Right lung (tissue), 5 donors: ENCODE data around the gene SLIT3. TPM values are rescaled to one million over a fixed set of nuclear protein-coding genes. Genes with fewer than 3 reads are reported as not detected.
"Not testable (repeated sequence)": the region's sequence is repeated elsewhere in the genome, so short reads cannot be mapped to it uniquely, and the experiment has no call there.

Experiments
- DNase-seq, 2 donors: peaks; one replicate each; pipeline ENCODE4 v3.0.0-alpha.2; 2013
- polyA plus RNA-seq, 5 donors: library from polyadenylated mRNA; unstranded; fragments of 120-200 nt; gene quantifications; one replicate each; pipeline versions ENCODE4 v1.2.1 to v1.2.3, GENCODE V29; 2013; ENCODE audit warnings: inconsistent platforms in 1 of 5, low replicate concordance in 1 of 5; ENCODE audit not compliant: insufficient read length in 5 of 5, insufficient read depth in 1 of 5

The SLIT3 gene
- polyA plus RNA-seq, 5 donors: 29.5 to 51.0 (median 42.9) TPM

DNA sequence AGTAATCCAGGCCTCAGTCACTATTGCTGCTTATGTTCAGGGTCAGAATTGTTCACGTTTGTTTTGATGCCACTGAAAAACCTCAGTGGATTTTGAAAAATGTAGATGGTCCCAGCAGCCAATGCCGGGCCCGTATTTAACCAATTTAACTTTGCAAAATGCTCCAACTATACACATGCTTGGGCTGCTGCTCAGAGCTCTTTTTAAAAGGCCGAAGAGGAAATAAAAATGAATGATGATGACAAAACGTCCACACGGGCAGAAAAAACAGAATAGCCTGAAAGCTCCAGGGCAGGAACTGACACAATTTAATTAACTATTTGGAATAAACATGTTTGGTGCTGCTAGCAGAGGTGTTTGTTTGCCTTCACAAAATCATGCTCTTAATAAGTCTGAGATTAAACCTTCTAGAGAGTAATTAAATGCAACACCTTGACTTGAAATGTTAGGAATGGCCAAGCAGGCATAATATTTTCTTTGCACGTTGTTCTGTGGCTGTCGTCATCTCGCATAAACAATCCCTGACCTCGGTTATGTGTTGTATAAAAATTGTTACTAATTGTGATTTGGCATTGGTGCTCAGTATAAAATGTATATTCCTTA is 152.7 kb downstream of the SLIT3 start:
- no peak for DNase-seq

DNA sequence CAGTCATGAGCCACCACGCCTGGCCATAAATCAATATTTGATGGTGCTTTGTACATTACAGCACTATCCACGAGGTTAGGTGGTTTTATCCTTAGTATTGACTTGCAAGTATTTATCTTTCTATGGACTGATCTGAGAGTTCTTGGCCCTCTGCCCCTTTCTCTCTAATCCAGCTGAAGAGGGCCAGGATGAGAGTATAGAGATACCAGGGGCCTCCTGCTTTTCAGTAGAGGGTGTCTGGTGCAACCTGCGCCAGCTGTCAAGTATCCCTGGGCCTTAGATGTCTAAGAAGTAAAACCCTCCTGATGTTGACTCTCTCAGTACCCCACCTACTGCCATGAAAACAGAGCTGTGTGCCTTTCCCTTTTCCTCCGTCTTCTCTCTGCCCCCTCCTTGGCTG is 153.4 kb downstream of the SLIT3 start:
- no peak for DNase-seq

DNA sequence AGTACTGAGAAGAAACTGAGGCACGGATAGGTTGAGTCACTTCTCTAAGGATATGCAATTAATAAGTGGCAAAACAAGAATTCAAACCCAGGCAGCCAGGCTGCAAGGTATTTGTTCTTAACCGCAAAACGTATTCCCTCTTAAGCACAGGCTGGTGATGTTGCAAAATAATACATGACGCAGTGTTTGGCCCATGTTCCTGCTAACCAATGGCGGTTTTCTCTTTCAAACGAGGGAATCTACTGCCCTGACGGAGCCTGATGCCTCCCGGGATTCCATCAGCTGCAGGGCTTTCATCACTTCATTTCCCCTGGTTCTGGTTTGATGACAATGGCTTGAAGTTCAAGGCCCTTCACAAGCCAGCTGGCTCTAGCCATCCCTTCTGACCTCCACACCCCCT is 154.8 kb downstream of the SLIT3 start:
- no peak for DNase-seq

DNA sequence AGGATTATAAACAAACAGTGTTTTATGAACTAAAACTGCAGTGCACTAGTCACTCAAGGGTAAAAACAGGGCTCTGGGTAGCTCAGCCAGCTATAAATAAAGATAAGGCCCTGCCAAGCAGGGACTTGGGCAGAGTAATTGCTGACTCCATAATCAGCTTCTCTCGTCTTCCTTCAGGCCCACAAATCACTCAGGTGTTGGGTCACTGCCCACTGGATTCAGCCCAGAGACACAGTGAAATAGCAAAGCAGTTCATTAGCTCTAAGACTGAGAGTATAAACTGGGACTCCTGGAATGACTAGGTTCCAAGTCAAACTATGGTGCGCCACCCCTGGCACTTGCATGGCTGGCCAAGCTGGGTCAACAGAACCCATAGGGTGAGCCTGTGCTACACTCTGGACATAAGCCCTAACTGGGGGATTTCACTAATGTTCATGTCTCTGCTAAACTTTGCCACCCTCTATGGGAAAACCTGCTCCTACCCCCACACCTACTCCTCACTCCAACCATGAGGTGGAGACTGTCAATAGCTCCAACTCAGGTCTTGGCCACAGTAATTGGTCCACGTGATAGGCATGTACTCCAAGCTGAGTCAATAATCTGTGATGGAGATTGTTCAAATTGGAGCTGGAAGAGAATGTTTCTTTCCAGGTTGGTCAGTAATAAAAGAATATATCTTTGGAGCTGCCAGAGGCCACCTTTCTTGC is 158.5 kb downstream of the SLIT3 start:
- DNase-seq: peak in 1 of 2 donors; percentile 20

DNA sequence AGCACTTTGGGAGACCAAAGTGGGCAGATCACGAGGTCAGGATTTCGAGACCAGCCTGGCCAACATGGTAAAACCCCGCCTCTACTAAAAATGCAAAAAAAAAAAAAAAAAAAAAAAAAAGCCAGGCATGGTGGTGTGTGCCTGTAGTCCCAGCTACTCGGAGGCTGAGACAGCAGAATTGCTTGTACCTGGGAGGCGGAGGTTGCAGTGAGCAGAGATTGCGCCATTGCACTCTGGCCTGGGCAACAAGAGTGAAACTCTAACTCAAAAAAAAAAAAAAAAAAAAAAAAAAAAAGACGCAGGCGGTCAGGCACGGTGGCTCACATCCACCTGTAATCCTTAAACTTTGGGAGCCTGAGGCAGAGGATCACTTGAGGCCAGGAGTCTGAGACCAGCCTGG is 160.7 kb downstream of the SLIT3 start:
- DNase-seq: not testable (repeated sequence)

DNA sequence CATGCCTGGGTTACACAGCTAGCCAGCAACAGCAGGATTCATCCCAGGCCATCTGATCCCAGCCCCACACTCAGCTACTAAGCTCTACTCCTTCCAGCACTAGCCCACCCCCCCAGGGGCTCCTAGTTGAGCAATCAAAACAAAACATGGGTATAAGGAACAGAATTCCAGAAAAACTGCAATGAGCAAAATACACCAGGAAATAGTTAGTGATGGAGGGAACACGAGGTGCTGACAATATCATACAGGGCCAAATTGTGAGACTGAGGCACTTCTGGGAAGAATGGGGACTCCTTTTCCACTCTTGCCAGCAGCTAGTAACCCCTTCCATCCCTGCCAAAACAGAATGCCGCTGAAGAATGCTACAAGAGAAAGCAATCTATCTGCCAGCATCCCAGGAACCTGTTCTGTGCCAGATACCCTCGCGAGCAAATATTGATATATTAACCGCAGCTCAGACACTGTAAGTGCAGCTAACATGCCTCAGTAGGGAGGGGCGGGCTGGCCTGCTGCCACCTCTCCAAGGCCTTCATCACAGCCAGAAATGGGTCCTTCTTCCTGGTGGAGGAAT is 161.4 kb downstream of the SLIT3 start:
- DNase-seq: peak; percentile 33 to 40

DNA sequence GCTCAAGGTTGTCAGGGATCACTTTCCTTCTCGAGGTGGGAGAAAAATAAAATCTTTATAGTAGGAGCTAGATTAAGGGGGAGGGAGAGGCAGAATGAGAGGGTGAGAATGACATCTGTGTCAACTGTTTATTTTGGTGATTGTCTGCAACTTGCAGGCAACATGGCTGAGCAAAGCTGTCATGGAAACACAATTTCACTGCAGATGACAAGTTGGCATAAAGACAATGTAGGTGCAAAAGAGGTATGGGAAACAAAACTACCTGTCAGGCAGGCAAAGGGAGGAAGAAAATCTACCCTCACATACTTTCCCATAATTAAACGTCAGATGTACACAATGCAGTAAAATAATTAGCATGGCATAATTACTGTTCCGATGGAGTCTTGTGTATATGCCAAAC is 167.4 kb downstream of the SLIT3 start:
- DNase-seq: no peak

DNA sequence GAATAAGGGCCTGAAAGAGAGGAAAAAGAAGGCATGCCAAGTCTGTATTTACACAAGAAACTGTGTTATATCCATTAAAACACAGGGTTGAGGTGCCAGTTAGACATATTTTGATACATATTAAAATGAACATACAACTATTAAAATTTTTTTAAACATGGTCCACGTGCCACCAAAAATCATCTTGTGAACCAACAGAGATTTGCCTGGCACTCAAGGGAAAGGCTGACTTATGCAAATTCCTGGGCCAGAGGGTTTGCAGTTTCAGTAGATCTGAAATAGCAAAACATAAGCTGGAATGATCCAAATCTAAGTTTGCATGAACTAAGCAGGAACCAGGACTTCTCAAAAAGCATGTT is 168.7 kb downstream of the SLIT3 start:
- no peak for DNase-seq

DNA sequence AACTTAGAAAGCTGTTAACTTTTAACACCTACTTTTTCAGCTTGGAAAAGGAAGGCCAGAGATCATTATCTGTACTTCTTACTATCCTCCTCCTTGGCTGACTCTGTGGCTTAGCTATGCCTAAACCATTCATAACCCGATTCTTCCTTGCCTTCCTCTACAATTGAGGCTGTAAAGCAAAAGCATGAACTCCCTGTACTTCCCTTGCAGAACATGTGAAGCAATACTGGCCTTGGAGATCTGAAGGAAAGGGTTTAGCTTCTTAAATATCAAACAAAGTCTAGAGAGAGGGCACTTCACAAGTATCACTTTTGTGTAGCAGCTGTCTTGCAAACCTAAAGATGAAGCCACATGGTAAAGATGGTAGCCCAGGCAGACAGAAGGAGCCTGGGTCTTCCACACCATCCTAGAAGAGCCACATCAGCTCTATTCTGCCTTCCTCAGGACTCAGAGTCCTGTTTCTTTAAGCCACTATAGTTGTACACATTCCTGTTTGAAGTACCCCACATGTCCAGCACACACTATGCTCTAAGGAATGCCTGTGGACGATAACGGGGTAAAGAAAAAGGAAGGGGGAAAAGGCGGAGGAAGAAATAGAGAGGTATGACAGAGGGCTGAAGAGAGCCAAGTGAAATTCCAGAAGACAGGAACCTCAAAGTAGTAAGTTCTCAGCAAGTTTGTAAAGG is 169.2 kb downstream of the SLIT3 start:
- DNase-seq: no peak

DNA sequence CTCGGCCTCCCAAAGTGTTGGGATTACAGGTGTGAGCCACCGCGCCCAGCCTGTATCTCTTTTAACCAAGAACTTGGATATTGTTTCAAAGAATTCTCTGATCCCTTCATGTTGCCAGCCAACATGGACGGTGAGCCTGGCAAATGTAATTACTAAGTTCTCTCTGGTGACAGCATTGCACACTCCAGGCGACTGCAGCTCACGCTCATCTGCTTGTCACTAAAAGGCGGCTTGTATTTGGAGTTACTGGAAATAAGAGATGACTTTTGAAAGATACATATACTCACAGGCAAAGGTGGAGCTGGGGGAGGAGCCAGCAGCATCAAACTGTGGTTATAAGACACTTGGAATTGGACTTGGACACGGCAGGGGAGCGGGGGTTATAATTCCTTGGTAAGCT is 172.3 kb downstream of the SLIT3 start:
- no peak for DNase-seq

DNA sequence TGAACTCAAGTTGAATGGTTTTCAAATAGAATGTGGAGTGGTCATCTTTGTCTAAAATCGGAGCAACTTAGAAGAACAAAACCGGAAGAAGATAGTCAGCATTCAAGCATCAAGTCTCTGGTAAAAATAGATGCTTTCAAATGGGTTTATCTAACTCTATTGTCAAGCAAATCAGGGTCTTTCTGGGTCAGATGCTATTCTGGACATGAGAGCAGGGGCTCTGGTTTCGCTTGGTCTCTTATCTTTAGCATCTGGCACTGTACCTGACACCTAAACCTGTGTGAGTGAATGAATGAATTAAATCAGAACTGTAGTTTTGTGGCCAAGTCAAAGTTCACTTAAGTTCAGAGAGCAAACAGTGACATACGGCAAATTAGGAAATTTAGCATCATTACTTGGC is 173.5 kb downstream of the SLIT3 start:
- no peak for DNase-seq

DNA sequence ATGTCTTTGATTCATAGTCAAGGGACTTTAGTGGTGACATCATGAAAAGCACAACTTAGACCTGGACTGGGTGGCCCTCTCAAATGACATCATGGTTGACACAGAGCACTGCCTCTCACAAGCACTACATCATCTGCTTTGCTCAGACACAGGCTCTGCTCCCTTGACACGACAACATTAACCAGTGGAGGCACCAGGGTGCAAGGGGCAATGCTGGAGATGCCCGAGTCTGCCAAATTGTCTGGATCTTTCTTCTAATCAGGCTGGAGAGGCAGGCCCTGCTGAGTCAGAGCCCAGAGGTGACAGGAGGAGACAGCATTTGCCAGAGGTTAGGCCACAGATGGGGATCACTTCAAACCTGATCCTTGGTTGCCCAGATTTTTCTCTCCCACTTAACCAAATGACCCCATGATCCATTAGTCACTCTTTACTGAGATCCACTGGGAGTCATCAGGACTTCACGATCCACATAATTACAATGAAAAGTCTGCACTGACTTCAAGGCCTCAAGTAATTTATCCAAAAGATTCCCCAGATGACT is 174.4 kb downstream of the SLIT3 start:
- no peak for DNase-seq

DNA sequence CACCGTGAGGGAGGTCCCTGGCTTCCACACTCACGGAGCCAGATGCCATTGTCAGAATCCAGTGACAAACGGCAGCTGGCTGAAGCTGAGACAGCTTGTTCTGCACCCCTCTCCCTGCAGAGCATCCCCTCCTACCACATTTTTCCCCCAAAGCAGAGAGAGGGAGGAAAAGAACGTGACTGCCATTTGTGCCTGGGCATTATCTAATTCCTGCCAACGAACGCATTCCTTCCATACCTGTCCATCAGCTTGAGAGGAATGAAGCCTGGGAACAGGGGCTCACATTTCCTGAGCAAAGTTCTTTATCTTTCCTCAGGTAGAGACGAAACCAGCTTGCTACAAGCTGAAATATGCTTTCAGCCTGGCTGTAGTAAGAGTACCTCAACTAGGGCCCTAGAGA is 175.4 kb downstream of the SLIT3 start:
- no peak for DNase-seq

DNA sequence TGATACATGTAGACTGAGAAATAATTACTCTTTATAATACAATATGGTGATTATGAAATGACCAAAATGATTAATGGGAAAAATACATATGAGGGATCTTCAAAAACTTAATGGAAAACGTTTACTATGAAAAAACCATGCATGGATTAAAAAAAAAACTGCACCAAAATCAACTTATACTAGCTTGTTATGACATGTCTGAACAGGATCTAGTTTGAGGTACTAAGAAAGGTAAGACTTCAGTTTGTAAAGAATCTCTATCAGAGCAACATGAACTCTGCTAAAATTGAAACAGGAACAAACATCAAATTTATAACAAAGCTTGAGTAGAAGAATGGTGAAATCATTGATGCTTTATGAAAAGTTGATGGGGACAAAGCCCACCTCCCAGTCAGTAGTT is 178.0 kb downstream of the SLIT3 start:
- no peak for DNase-seq

DNA sequence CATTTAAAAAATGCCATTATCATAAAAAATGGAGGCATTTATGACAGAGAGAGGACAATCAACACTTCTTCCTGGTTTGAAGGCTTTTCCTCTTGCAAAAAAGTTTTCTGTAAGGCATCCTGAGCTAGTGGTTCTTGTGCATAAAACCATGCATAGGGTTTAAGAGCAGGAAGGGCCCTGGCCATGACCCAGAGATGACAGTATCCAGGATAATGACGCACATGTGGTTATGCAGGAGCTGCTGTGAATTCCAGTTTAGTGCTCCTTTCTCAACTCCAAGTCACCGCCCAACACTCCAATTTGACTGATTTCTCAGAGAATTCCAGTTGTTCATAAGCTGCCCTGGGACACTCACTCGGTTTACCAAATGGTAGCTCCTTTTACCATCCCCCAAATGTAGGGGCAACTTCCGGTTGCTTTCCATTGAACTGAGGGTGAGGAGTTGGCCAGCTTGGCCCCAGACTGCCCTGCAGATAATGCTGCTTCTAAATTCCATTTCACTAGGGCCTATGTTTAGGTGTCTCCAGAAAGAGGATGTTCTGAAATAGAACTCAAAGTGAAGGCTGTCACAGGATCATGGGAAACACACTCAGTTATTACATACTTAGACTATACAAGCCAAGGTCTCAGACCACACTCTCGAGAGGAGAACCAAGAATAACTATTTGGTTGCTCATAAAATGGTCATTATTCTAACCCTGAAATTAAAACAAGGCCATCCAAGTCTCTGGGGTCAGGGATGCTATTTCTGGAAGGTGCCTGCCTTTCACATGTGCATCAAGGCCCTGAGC is 179.1 kb downstream of the SLIT3 start:
- no peak for DNase-seq

DNA sequence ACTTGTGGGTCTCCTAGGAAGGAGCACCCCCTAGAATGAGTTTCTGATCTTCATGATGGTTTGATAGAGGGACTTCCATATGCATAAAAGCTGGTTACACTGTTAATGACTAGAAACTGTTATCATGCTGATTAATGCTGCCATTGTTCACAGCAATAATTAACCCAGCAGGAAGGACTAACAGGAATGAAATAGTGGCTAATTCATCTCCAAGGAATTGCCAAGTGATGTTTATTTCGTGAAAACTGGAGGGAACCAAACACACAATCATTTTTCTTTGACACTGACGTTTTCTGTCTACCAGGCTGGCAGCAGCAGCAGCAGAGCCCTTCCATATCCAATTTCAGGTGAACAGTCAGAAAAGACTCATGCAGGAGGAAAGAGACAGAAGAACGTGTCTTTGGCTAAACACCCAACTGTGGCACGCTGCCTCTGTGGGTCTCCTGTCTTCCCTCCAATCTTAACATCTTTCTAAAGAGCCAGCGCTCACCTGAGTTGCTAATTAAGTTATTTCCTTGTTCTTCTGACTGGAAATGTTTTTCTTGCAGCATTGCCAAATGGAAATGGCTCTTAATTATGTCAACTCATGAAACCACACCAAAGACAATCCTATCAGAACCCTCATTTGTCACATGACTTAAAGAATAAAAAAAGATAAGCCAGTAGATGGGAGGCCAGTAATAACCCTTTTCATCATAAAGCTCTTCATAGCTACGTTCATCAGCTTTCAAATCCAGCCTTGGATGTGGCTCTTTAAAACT is 181.5 kb downstream of the SLIT3 start:
- no peak for DNase-seq

DNA sequence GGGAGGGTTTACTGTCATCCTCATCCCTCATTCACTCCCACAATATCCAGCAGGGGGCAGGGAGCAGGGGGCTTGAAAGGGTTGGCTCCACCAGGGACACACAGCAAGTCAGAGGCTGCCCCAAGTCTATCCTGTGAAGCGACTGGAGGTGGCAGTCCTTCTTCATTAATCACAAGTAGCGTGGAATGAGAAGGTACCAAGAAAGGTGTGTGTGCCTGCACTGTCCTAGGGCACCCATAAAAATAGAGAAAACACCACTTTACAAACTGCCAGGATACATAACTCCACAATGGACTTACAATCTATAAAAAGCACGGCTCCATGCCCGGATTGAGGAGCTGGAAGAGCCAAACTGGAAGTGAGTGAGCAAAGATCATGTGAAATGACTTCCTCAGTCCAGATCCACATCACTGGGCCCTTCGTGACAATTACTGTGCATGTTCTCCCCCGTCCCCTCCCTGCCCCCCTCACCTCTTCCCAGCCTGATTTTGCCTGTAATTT is 183.9 kb downstream of the SLIT3 start:
- no peak for DNase-seq

DNA sequence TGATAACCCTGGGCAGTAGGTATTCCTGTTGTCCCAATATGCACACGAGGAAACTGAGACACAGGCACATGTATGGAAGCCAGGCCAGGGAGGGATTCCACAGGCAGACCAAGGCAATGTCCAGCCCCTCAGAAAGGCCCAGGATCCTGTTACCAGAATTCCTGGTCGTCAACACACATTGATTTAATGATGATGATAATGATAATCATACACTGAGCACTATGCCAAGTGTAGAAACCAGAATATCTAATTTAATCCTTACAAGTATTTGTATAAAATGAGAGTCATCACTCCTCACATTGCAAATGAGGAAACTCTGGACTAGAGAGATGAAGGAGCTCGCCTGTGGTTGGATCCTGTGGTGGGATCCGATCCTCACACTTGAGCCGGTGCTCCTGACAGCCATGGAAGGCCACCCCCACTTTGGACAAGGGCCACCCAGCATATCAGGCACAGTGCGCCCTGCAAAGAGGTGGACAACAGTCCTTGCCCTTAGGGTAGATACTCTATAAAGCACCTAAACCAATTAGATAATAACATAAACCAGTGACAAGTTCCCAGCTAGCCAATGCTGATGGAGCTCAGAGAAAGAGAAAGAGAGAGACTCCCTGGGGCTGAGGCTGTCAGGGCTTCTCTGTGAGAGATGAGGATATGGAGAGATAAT is 185.3 kb downstream of the SLIT3 start:
- DNase-seq: no peak

DNA sequence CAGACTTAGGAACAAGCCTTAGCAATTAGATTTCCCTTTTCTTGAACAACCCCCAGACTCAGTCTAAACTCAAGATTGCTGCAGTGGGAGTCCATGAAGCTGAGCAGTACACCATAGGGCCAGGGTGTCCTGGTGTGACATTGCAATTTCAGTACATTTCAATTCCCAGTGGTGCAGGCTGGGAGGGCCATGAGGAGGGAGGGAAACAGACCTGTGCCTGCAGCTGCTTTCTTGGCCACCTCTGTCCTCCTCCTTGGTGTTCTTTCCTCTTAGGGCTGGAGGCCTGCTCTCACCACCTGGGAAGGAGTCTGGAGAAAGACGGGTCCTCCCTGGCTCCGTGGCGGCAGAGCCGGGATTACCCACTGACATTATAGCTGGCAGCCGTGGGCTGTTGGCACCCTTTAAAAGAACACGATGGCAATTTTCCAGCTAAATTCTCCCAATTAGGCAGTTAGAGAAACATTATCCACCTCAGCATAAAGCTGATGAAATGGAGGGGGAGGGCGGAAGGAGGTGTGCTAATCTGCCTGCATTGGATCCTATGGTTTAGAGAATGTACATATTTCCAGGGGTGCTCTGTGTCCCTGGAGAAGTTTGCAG is 186.4 kb downstream of the SLIT3 start:
- DNase-seq: no peak

DNA sequence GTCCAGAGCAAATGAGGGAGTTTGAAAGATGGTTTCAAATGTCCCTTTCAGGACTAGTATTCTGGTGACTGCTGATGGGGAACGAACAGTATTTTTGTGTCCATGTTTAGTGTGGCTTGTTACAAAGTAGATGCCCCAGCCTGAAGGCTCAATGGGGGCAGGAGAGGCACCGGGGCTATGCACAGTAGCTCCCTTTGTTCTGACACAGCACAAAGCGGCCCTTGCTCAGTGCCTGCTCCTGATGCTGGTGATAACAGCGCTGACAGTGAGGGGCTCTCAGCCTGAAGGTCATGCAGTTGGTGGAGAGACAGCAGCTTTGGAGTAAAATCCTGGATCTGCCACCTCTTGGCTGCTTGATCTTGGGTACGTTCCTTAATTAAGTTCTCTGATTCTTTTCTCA is 188.9 kb downstream of the SLIT3 start:
- DNase-seq: no peak
